Heart right ventricle (tissue), 16 donors: ENCODE measurements around the gene TRIM47. TPM values are rescaled to one million over a fixed set of nuclear protein-coding genes. Genes with fewer than 3 reads are reported as not detected.

ENCODE experiments used
- ATAC-seq, 8 donors: fragments of 200-7000 bp; cut with Tn5 transposase; one replicate each; pipeline ENCODE4 v1.9.1; 2020; ENCODE audit warnings: mild to moderate bottlenecking in 8 of 8, moderate library complexity in 8 of 8, moderate number of reproducible peaks in 1 of 8
- DNase-seq, 2 donors: peaks; one replicate each; pipeline ENCODE4 v3.0.0-alpha.2; 2020
- H3K27ac ChIP-seq, 10 donors: fragments of 200-600 bp; sonication (generic) in 2 of 10; one replicate each; pipeline versions ENCODE4 v1.5.0 to v1.8.0; 2020 to 2022; ENCODE audit warnings: mild to moderate bottlenecking in 3 of 10
- H3K27me3 ChIP-seq, 7 donors: fragments of 200-600 bp; one replicate each; pipeline ENCODE4 v1.8.0; 2021 to 2022; ENCODE audit warnings: mild to moderate bottlenecking in 2 of 7
- H3K36me3 ChIP-seq, 9 donors: fragments of 200-600 bp; sonication (generic) in 1 of 9; one replicate each; pipeline versions ENCODE4 v1.5.0 to v1.8.0; 2020 to 2022; ENCODE audit warnings: mild to moderate bottlenecking in 2 of 9
- H3K4me1 ChIP-seq, 9 donors: fragments of 200-600 bp; sonication (generic) in 1 of 9; one replicate each; pipeline versions ENCODE4 v1.5.0 to v1.8.0; 2020 to 2022; ENCODE audit warnings: mild to moderate bottlenecking in 4 of 9
- H3K4me3 ChIP-seq, 10 donors: fragments of 200-600 bp; sonication (generic) in 2 of 10; one replicate each; pipeline versions ENCODE4 v1.5.0 to v1.8.0; 2020 to 2022; ENCODE audit warnings: mild to moderate bottlenecking in 7 of 10, moderate library complexity in 2 of 10
- H3K9me3 ChIP-seq, 11 donors: fragments of 200-600 bp in 10 of 11; sonication (generic) in 2 of 11; one replicate each; pipeline versions ENCODE4 v1.5.0 to v1.8.0; 2013 to 2022; ENCODE audit warnings: mild to moderate bottlenecking in 2 of 11, control low read depth in 1 of 11, moderate library complexity in 1 of 11
- WGBS, 2 donors: extraction: QIAGEN DNeasy Blood & Tissue Kit; methylation state at CpG; one replicate each; pipeline ENCODE4 v1.1.7; 2013; ENCODE audit warnings: inconsistent platforms in 1 of 2; 5-methylcytosine and 5-hydroxymethylcytosine counted together
- intact Hi-C, 10 donors: fragments of 100-400 bp; cut with DNase I; formaldehyde crosslinking; loops; one replicate each; pipeline versions ENCODE4 v1.11.1 to v1.14.2; 2022
- polyA plus RNA-seq, 2 donors: library from polyadenylated mRNA; stranded (reverse); fragments of 200-250 nt; gene quantifications; one replicate each; pipeline ENCODE4 v1.2.3, GENCODE V29; 2013
- total RNA-seq, 10 donors: library from RNA; stranded (reverse); fragmentation: NEBNext Ultra II Directional in 3 of 10; extraction: Animal tissue kit (Norgen Biotek cat#: 25700) in 3 of 10; gene quantifications; one replicate each; pipeline versions ENCODE4 v1.2.1 to v1.2.4, GENCODE V29; 2021 to 2023
- TF ChIP-seq, protein P1 (sequence below), 9 donors: fragments of 200-600 bp; sonication (generic) in 2 of 9; IDR thresholded peaks; one replicate each; pipeline versions ENCODE4 v1.5.0 to v1.8.0; 2021 to 2022; ENCODE audit warnings: antibody characterized with exemption in 9 of 9, mild to moderate bottlenecking in 5 of 9, moderate library complexity in 1 of 9
- donor health status: Arrhythmogenic right ventricular cardiomyopathy.
- donor health status: ischemic (EF 13 %, LVEDD 7.1; RV severe dilation, severe dysfunction).
- donor health status: healthy with polysubstance abuse.
- donor health status: DM: no; HTN: yes; CAD: no.
- donor health status: DM: no; HTN: no; CAD: no.
- donor health status: ischemic (EF 25% LVEDD 6.9; RV normal size, moderate dysfunction).
- donor health status: ischemic (EF 25% LVEDD 5.7; RV mildly dilated, moderate dysfunction).
- donor health status: healthy.
- donor health status: DM: yes; HTN: yes; CAD: no.
- donor health status: Ischemic cardiomyopathy.
- donor health status: ischemic (EF 35%, LVEDD 5.7; RV mildly dilated, moderate dysfunction).
- donor health status: nonischemic (EF 11% LVEDD 7.7; RV severe dilation, severe dysfunction).
- donor health status: DM: yes; HTN: yes; CAD: no.
- donor health status: PGD.
- donor health status: ischemic (EF 29% LVEDD 5.4; RV normal size, mild dysfunction).
- donor health status: nonischemic (EF 23%, LVEDD 6.1; RV moderate dilation, normal function).

The TRIM47 gene
- total and polyA plus RNA-seq, 12 donors: 9.3 to 53.1 (median 22.5) TPM

GRCh38 chr17:75898065-75898464 lies 19.7 kb upstream of the TRIM47 start:
- Histone ChIP-seq H3K9me3 (no peaks in the 10 kb centered on the region), H3K36me3 (peaks cover 6 to 56% (median 30%) of the 10 kb centered on the region in 9 donors), H3K27ac (no peak overlapping the region), H3K27me3 (no peaks in the 10 kb centered on the region), H3K4me1 (peaks cover 16 to 38% (median 27%) of the 10 kb centered on the region in 9 donors), H3K4me3 (no peak overlapping the region)
- 87 to 88% methylated on average over 8 of the region's 8 CpGs for WGBS, 2 donors
- no peak for DNase-seq
- intact Hi-C loops: loop anchor here in 4 of 10 donors (5.0 to 10.0 kb wide), 3 partner anchors 41 to 133 kb away; partner anchors contain the start of genes WBP2 (in 2 of the 4) and GALK1 (in 1 of the 4)
- TF ChIP-seq, protein P1, sequence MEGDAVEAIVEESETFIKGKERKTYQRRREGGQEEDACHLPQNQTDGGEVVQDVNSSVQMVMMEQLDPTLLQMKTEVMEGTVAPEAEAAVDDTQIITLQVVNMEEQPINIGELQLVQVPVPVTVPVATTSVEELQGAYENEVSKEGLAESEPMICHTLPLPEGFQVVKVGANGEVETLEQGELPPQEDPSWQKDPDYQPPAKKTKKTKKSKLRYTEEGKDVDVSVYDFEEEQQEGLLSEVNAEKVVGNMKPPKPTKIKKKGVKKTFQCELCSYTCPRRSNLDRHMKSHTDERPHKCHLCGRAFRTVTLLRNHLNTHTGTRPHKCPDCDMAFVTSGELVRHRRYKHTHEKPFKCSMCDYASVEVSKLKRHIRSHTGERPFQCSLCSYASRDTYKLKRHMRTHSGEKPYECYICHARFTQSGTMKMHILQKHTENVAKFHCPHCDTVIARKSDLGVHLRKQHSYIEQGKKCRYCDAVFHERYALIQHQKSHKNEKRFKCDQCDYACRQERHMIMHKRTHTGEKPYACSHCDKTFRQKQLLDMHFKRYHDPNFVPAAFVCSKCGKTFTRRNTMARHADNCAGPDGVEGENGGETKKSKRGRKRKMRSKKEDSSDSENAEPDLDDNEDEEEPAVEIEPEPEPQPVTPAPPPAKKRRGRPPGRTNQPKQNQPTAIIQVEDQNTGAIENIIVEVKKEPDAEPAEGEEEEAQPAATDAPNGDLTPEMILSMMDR (IDR thresholded peaks at IDR 0.05): no peak
- no peak for ATAC-seq

DNA sequence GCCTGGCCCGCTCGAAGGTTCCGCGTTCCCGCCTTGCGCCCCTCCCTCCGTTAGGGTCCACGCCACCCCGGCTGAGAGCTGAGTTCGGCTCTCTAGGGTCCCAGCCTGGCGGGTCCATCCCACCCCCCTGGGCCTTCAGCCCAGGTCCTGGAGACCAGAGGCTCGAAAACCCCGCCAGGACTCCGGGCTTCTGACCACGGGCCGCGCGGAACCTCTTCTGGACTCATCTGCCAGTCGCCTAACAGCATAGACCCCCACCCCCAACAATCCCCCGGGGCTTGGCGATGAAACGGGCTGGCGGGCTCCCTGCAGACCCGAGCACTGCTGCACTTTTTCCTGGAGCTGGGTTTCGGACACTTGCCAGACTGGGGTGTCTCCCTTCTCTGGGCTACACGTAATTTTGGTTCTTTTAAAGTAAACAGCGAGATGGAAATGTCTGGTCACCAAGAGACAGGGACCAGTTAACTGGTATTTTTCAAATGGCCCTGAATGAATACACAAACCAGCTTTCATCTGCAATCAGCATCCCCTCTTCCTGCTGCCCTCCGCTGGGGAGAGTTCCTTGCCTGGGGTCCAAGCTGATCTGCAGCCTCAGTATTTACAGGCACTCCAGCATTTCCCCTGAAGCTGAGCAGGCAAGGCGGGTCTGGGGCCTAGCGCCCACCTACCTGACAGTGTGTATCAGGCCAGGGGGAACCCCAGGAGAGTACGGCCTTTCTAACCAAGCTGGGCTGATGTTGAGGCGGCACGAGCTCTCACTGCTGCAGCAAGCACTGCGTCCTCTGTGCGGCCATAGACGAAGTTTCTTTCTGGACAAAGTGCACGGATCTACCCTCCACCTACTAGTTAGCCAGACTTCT lies 19.0 kb upstream of the TRIM47 start:
- 54 to 55% methylated on average over 37 of the region's 37 CpGs for WGBS, 2 donors
- intact Hi-C loops: loop anchor here in 5 of 10 donors (2.0 to 10.0 kb wide), 5 partner anchors 40 to 133 kb away; partner anchors contain the start of genes WBP2 (in 3 of the 5) and GALK1 (in 1 of the 5)
- no peak for DNase-seq
- Histone ChIP-seq H3K9me3 (no peaks in the 10 kb centered on the region), H3K4me1 (peaks cover 16 to 37% (median 27%) of the 10 kb centered on the region in 9 donors), H3K4me3 (peak overlapping the region; percentile 50 to 80 (median 74)), H3K27ac (peak overlapping the region; percentile 88 to 99 (median 96)), H3K27me3 (no peaks in the 10 kb centered on the region), H3K36me3 (peaks cover 6 to 54% (median 30%) of the 10 kb centered on the region in 9 donors)
- peak in 3 of 8 donors; percentile 1 for ATAC-seq
- TF ChIP-seq, protein P1 (IDR thresholded peaks at IDR 0.05): no peak

DNA sequence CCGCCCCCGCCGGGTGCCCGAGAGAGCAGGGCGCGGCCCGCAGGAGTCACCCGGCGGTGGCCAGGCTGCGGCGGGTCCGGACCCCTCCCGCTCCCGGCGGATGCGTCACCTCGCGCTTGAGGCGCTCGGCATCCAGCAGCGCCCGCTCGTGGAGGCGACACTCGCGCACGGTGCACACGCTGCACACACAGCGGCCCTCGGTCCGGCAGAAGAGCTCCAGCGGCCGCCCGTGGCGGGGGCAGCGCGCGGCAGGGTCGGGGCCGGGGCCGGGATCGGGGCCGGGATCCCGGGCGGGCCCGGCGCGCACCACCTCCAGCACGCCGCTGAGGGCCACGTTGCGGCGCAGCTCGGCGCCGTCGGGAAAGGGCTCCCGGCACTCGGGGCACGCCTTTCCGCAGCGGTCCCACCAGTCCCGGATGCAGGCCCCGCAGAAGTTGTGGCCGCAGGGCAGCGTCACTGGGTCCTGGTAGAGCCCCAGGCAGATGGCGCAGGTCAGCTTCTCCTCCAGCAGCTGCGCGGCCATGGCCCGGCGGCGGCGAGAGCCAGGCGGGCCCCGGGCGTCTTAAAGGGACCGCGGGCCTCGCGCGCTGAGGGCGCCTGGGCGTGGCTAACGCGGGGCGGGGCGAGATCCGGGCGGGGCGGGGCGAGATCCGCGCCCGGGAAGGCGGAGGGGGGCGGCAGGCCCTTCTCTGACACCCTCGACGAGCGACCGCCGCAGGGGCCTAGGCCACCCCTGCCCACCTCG lies 18.2 kb upstream of the TRIM47 start, which contains the start of gene TRIM65:
TSS of gene TRIM65 (minus strand) at position 537 of the 745 bp plus-strand sequence. CDS start at position 523, 14 bp downstream.
- intact Hi-C loops: loop anchor here in 5 of 10 donors (1.0 to 10.0 kb wide), 7 partner anchors 19 to 132 kb away; partner anchors contain the start of genes WBP2 (in 3 of the 5) and GALK1 (in 1 of the 5)
- no peaks in the 10 kb centered on the region for H3K9me3 ChIP-seq
- no peaks in the 10 kb centered on the region for H3K27me3 ChIP-seq
- ATAC-seq (peak; percentile 80 to 92 (median 85)), DNase-seq (peak; percentile 85 to 89)
- H3K4me1 ChIP-seq: peaks cover 16 to 37% (median 27%) of the 10 kb centered on the region in 9 donors
- peak within 1 kb of the TSS; percentile 50 to 80 (median 74) for H3K4me3 ChIP-seq
- peak within 1 kb of the TSS; percentile 88 to 99 (median 96) for H3K27ac ChIP-seq
- TF ChIP-seq, protein P1 (IDR thresholded peaks at IDR 0.05): peak; percentile 19 to 78 (median 51)
- peaks cover 6 to 54% (median 27%) of the 10 kb centered on the region in 9 donors for H3K36me3 ChIP-seq
- 1% methylated on average over 93 to 102 of the region's 102 CpGs for WGBS, 2 donors
